SH-SY5Y (cell line): Measurements from ENCODE around the gene SLC6A3.

Source experiments
- GATA2 ChIP-seq: IDR thresholded peaks from 2 replicates; pipeline ENCODE4 v1.6.1; 2011; ENCODE audit warnings: mild to moderate bottlenecking, low read depth, low read length
- GATA3 ChIP-seq: IDR thresholded peaks from 2 replicates; pipeline ENCODE4 v1.6.1; 2011; ENCODE audit warnings: low read depth, mild to moderate bottlenecking, low read length, moderate library complexity

Gene SLC6A3

GRCh38 chr5:1445313-1445688, at the start of gene SLC6A3:
TSS of gene SLC6A3 (minus strand) at chr5:1445440. CDS start at chr5:1443197, 2,243 bp downstream.
- TF ChIP-seq GATA2 (no peak), GATA3 (no peak)

GRCh38 chr5:1493941-1494340, 48.7 kb upstream of the SLC6A3 start:
- no peak for TF ChIP-seq GATA3
- no peak for TF ChIP-seq GATA2

GRCh38 chr5:1493413-1493812, 48.2 kb upstream of the SLC6A3 start:
- TF ChIP-seq GATA3 (no peak), GATA2 (no peak)

GRCh38 chr5:1492757-1493156, 47.5 kb upstream of the SLC6A3 start:
- no peak for TF ChIP-seq GATA3
- TF ChIP-seq GATA2, result no peak

DNA sequence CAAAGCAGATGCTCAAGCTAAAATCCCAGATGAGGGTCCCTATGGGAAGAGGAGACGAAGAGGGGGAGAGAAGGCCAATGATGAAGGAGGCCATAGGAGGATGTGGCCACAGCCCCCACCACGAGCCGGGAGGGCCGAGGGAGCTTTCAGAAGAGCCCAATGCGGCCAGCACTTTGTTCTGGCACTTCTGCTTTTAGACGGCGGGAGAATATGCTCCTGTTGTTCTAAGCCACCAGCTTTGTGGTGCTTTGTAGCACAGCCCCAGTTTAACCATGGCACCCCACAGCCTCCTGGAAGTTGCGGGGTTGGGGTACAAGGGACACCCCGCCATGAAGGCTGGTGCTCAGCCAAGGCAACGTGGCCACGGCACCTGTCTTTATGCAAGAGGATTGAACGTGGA, 45.1 kb upstream of the SLC6A3 start:
- TF ChIP-seq GATA3 (no peak), GATA2 (no peak)

- TF ChIP-seq GATA3 (no peak), GATA2 (no peak)
Measured at GRCh38 chr5:1489754-1490153, 44.5 kb upstream of the SLC6A3 start.

- TF ChIP-seq GATA2 (no peak), GATA3 (no peak)
Measured at GRCh38 chr5:1488882-1489680, 43.8 kb upstream of the SLC6A3 start.

DNA sequence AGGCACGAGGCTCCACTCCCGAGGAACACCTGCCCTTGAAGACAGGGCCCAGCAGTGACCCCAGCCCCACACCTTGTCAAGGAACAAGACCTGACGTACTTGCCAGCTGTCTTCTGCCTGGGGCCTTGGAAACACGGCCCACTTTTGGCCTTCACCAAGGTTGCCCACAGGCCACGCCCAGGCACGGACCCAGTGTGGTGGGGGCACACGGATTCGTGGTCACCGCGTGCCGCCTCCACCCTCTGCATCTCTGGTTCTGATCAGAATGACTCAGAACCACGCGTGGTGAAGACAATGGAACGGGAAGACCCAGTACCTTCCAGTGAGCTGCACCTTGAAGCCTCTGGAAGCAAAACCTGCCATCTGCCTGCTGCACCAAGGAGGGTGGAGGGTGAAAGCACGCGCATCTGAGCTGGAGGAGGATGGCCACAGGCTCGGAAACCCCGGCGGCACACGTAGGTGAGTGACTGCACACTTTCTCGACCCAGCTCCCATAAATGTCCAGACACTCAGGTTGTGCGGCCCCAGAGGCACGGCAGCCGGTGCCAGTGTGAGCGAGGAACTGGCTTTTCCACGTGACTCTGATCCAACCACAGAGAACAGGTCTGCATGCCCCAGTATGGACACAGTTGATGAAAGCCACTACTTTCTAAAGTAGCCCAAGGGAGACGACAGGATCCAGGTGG, 42.0 kb upstream of the SLC6A3 start:
- no peak for TF ChIP-seq GATA2
- TF ChIP-seq GATA3, result no peak

- TF ChIP-seq GATA3 (no peak), GATA2 (no peak)
Measured at GRCh38 chr5:1486271-1486670, 41.0 kb upstream of the SLC6A3 start.

- TF ChIP-seq GATA2 (no peak), GATA3 (no peak)
Measured at GRCh38 chr5:1485579-1486118, 40.4 kb upstream of the SLC6A3 start.

DNA sequence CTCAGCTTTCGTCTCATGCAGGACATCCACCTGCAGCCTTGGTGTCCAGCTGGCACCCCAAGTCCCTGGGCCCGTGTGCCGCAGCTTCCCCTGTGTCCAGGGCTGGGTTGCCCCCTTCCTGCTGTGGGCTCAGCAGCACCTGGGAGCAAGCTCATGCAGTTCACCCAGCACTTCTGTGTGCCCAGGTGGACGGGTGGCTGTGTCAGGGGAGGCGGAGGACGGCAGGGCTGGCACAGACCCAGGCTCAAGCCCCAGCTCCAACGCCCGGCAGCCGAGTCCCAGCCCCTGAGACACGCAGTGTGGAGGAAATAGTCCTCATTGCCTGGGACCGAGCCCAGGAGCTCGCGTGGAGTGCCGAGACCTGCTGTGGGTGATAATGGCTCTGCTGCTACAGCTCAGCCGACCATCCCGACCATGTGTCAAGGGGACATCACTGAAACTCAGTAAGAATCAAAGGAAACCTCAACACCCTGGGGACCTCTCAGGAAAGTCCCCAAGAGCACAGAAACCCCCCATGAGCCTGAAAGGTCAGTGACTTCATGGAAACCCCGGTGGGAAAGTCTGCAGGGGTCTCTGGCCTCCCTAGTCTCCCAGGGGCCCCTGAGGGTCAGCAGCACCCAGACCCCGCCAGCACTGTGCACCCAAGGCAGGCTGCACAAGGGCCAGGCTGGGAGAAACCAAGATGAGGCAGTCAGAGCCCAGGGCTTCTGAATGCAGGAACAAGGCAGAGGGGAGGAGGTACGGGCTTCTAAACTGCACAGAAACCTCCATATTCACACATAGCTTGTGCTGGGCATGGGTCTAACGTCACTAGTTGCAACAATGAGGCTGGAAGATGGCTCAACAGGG, 39.7 kb upstream of the SLC6A3 start:
- no peak for TF ChIP-seq GATA2
- no peak for TF ChIP-seq GATA3

- no peak for TF ChIP-seq GATA2
- TF ChIP-seq GATA3, result no peak
Measured at GRCh38 chr5:1483856-1484729, 38.9 kb upstream of the SLC6A3 start.

GRCh38 chr5:1483064-1483463, 37.8 kb upstream of the SLC6A3 start:
- TF ChIP-seq GATA3, result no peak
- no peak for TF ChIP-seq GATA2

- TF ChIP-seq GATA2 (no peak), GATA3 (no peak)
Measured at GRCh38 chr5:1481959-1482331, 36.7 kb upstream of the SLC6A3 start.

- TF ChIP-seq GATA3 (no peak), GATA2 (no peak)
Measured at GRCh38 chr5:1481266-1481958, 36.2 kb upstream of the SLC6A3 start.
